Stimulated activated CD8-positive, alpha-beta memory T cell treated with anti-CD3 and anti-CD28 coated beads, Interleukin-7, amount 100 ng/mL, for 48 hours (primary cell): ENCODE results near the gene NUPR1.
A peak's percentile ranks its signal among the peaks of the same experiment; 100 is the strongest.
"Not testable (repeated sequence)": the region's sequence is repeated elsewhere in the genome, so short reads cannot be mapped to it uniquely, and the experiment has no call there.

Experiments
- DNase-seq, 2 donors: peaks; one replicate each; pipeline ENCODE4 v3.0.0-alpha.2; 2020; ENCODE audit warnings: low read depth in 1 of 2; ENCODE audit errors: extremely low read depth in 1 of 2

Gene NUPR1

GRCh38 chr16:28500476-28501180 lies 38.1 kb downstream of the NUPR1 start:
- DNase-seq: not testable (repeated sequence)

- no peak for DNase-seq
Measured at GRCh38 chr16:28499854-28500253, 38.9 kb downstream of the NUPR1 start.

DNA sequence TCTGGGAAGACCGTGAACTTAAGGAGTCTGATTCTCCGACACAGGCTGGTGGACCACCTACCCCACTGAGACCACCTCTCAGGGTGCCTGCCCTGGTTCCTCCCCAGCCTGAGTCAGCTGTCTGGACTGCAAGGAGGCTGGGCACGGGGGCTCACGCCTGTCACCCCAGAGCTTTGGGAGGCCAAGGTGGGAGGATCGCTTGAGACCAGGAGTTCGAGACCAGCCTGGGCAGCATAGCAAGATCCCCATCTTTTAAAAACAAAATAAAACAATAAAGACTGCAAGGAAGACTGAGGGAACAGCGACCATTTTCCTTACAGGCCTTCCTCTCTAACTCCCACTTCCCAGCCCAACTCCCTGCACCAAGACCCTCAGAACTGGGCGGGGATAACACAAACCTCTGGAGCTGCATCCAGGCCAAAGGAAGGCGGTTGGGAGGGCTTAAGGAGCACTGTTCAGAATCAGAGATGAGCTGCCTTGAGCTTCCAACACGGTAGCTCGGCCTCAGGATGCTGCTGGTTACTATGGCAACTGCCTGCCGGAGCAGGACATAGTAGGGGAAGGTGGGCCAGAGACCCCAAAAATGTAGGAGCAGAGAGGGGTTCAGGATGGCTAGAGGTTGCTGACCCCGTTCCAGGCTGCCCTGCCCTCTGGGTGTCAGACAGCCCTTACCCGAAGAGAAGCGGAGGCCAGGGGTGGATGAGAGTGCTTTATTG lies 40.0 kb downstream of the NUPR1 start:
- no peak for DNase-seq

DNA sequence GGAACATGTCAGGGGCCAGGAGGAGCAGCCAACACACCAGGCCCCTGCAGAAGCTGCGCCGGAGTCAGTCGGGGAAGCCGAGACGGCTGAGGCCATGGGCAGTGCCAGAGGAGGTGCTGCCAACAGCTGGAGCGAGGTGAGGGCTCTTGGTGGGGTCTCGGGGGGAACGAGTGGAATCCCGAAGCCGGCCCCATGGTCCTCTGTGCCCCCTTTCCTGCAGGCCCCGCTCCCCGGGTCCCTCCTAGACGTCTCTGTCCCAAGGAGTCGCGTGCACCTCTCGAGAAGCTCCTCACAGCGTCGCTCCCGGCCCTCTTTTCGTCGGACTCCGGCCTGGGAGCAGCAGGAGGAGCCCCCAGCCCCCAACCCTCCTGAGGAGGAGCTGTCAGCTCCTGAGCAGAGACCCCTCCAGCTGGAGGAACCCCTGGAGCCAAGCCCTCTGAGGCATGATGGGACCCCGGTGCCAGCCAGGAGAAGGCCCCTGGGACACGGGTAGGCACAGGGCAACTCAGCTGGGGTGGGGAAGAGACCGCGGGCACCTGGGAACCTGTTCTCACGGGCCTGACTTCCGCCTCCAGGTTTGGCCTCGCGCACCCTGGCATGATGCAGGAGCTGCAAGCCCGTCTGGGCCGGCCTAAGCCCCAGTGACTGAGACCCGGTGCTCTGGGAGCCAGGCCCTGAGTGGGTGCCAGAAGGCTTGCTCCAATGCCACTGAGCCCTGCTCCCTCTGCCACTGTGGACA lies 40.7 kb downstream of the NUPR1 start:
- DNase-seq: no peak

- DNase-seq: no peak
Measured at GRCh38 chr16:28497386-28497785, 41.4 kb downstream of the NUPR1 start.

DNA sequence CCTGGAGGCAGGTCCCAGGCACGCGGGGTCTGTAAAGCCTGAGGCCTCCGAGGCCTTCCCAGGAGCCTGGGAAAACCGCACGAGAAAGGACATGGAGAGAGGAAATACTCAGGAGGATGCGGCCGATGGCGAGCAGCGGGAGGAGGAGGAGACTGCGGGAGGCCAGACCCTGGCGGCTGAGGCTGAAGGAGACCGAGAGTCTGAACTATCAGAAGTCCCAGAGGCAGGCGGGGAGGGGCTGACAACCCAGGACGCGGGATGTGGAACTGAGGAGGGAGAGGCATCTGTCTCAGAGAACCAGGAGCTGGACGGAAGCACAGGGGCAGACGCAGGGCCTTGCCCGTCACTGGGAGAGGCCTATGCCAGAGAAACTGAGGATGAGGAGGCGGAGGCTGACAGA lies 41.9 kb downstream of the NUPR1 start:
- DNase-seq: no peak

DNA sequence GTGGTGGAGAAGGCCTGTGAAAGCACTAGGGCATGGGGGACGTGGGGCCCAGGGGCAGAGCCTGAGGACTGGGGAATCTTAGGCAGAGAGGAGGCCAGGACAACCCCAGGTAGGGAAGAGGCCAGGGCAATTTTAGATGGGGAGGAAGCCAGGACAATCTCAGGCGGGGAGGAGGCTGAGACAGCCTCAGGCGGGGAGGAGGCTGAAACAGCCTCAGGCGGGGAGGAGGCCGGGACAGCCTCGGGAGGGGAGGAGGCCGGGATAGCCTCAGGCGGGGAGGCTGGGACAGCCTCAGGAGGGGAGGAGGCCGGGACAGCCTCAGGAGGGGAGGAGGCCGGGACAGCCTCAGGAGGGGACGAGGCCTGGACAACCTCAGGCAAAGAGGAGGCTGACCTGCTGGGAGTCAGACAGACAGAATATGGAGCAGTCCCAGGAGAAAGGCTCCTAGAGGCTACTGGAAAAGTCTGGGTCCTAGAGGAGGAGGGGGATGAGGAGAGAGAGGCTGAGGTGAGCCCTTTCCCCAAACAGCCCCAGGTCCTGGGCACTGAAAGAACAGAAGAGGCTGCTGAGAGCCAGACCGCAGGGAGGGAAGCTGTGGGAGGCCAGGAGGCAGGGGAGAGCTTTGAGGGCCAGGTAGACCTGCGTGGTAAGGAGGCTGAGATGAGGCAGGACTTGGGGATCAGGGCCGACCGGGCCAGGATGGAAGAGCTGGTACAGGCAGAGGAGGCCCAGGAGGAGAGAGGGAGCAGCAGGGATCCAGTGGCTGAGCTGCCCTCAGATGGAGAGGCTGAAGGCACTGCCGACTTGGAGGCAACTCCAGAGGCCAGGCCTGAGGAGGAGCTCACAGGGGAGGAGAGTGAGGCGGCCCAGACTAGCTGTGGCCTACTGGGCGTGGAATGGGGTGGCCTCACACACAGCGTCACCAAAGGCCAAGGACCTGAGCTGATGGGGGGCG lies 42.7 kb downstream of the NUPR1 start:
- DNase-seq: no peak

DNA sequence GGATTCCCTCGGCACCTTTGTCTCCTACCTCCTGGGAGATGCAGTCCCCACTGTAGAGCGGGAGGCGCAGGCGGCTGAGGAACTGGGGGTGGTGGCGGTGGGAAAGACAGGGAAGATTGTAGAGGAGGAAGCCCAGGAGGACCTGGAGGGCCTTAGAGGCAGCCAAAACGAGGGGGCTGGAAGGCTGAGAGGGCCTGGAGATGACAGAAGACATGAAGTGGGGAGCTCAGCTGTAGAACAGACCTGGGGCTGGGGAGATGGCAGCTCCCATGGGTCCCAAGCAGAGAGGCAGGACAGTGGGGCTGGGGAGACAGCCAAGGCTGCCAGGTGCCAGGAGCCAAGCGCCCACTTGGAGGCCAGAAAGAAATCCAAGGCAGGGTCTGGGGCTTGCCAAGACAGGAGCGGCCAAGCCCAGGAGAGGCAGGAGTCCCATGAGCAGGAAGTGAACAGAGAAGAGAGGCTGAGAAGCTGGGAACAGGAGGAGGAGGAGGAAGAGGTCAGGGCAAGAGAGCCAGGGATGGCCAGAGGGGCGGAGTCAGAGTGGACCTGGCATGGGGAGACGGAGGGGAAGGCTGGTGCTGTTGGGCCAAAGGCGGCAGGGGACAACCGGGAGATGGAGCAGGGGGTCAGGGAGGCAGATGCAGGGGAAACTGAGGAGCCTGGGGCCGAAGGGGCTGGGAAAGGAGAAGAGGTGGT lies 43.5 kb downstream of the NUPR1 start:
- no peak for DNase-seq

DNA sequence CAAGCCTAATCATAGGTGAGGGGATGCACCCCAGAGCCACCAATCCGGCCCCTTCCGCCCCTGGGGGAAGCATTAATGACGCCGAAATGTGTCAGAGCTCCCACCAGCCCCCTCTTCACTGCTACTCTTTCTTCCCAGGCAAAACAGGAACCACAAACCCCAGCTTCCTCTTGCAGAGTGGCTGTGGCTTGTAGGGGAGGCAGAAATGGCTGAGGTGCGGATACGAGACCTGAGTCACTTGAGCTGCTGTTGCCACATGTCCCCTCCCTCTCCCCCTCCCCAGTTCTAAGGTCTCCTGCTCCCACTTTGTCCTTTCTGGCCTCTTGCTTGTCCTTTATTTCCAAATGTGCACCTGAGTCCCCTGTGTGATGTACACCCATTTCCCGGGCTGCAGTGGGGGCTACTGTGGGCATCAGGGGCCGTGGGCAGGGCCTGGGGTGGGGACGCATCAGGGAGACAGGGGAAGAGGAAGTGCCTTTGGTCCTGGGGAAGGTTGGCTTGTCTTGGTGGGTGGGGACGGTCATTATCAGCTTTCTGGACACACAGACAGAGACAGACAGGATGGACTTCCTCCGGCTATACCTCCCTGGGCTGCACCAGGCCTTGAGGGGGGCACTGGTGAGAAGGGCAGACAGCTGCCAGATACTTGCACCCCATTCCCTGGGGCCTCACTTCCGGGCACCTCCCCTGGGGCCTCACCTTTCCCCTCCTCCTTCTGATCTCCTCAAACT lies 44.5 kb downstream of the NUPR1 start, which contains the start of gene APOBR:
Gene APOBR, plus strand, starts transcription at position 523 of the 731 bp plus-strand sequence. Its CDS starts 39 bp downstream, at position 562.
- DNase-seq: peak; percentile 75 to 88

DNA sequence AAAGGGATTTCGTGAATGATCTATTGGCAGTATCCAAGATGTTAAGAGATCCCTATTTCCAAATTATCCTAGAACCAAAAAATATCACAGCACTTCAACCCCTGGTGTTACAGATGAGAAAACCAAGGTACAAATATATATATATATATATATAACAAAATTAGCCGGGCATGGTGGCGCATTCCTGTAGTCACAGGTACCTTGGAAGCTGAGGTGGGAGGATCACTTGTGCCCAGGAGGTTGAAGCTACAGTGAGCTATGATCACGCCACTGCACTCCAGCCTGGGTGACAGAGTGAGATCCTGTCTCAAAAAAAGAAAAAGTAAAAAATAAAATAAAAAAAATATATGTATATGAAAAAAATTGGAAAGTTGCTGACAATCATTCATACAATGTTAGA lies 46.3 kb downstream of the NUPR1 start:
- no peak for DNase-seq

DNA sequence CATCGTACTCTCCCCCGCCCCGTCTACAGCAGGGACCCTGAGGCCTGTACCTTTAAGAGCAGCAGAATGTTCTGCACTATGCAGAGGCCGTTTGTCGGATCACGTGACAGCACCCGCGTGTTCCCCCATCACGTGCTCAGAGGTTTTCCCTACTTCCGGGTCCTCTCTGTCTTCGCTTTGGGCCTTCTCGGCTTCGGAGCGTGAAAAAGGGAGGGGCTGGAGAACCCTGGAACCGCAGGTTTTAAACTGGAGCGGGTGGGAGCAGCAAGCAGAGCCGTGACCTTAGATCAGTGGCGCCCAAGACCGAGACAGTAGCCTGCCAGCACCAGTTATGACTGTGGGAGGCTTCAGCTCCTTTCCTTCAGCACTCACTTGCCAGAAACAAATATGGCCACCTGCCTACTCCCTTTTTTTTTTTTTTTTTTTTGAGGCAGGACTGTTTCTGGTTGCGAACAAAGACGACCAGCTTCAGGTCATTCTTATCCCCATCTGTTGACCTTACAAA lies 46.8 kb downstream of the NUPR1 start, which contains the start of gene CLN3:
Gene CLN3, minus strand, starts transcription at position 105 of the 505 bp plus-strand sequence. CDS start 315 bp downstream, outside the sequence.
- peak; percentile 70 to 87 for DNase-seq

DNA sequence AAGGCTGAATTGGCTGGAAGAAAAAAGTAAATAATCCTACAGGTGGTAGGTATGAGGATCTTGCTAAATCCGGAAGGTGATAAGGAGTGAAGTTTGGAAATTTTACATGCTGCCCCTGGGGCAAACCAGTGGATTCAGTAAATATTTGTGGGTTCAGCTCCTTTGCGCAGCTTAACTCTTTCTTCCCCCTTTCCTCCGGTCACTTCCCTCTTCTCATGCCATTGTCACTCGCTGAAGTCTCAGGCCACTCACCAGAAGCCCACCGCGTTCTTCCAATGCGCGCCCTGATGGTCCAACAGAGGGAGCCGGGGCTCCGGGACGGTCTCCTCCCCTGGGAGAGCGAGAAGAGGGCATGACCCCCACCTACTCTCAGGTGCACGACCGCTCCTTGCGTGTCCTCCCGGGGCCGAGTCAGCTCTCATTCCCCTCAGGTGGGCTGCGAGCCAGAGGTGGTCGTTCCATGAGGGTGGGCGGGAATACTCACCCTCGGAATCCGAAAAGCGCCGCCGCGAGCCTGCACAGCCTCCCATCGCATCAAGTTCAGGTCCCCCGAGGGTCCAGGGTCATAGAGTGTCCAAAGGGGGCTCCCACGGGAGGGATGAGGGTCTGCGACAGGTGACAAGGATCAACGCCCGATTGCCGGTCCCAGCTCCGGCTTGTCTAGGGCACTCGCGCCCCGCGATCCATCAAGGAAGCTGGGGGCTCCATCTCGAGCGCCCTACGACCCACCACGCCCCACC lies 47.4 kb downstream of the NUPR1 start:
- no peak for DNase-seq

GRCh38 chr16:28486266-28486665 lies 52.5 kb downstream of the NUPR1 start:
- DNase-seq: no peak

DNA sequence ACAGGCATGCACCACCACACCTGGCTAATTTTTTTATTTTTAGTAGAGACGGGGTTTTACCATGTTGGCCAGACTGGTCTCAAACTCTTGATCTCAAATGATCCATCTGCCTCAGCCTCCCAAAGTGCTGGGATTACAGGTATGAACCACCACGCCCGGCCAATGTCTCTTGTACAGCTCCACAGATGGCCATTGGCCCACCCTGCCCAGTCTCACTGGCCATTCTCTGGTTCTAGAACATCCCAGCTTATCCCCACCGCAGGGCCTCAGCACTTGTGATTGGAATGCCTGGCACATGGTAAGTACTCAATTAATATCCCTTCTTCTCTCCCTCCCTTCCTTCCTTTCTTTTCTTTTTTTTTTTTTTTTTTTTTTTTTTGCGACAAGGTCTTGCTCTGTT lies 55.4 kb downstream of the NUPR1 start:
- DNase-seq: not testable (repeated sequence)
